Loucy (cell line): ENCODE measurements around the gene RFNG.

ENCODE experiments used
- CTCF ChIP-seq: fragments of 200-600 bp; sonication (generic); conservative IDR thresholded peaks from 2 replicates; pipeline ENCODE4 v1.5.1; 2014; ENCODE audit warnings: mild to moderate bottlenecking, antibody characterized with exemption, low read length
- EZH2phosphoT487 ChIP-seq: fragments of 200-600 bp; IDR thresholded peaks from 2 replicates; pipeline ENCODE4 v1.6.1; 2018; ENCODE audit warnings: antibody characterized with exemption, mild to moderate bottlenecking, moderate library complexity, borderline replicate concordance

GRCh38 chr17:82088838-82089722 lies 37.5 kb upstream of the RFNG start:
- TF ChIP-seq CTCF (no peak), EZH2phosphoT487 (no peak)
